IMR-90 (cell line): Measurements from ENCODE around the gene MSH3. TPM values are rescaled to one million over a fixed set of nuclear protein-coding genes. Genes with fewer than 3 reads are reported as not detected.
A peak's percentile ranks its signal among the peaks of the same experiment; 100 is the strongest.

Experiments
- ATAC-seq: fragments of 200-7000 bp; cut with Tn5 transposase; 2 replicates; pipeline ENCODE4 v1.9.1; 2020; ENCODE audit warnings: low read depth, mild to moderate bottlenecking, moderate library complexity
- BruUV-seq: library from RNA; stranded (reverse); fragments of 400-500 nt; replicated peaks from 2 replicates; lab custom pipeline; 2021; lab: Mats Ljungman, UMichigan
- CTCF ChIA-PET: fragments of 300-600 bp; formaldehyde crosslinking; extraction: SDS; loops from one replicate; lab custom pipeline; 2021; ENCODE audit warnings: antibody characterized with exemption; lab: Yijun Ruan, JAX
- POLR2A ChIA-PET: fragments of 300-600 bp; sonication (Branson Sonifier 250); formaldehyde crosslinking; loops from one replicate; lab custom pipeline; 2022; ENCODE audit warnings: antibody characterized with exemption; ENCODE audit not compliant: unreplicated experiment; lab: Charles Lee
- DNase-seq: peaks from one replicate; pipeline ENCODE4 v3.0.0; 2013
- H2AFZ ChIP-seq: replicated peaks from 2 replicates; pipeline ENCODE3; 2013; ENCODE audit warnings: low read length, mild to moderate bottlenecking; ENCODE audit not compliant: poor library complexity
- H2AK5ac ChIP-seq: 2 replicates; pipeline ENCODE4 v1.6.1; 2013; ENCODE audit warnings: low read depth, low read length, inconsistent platforms
- H2AK9ac ChIP-seq: replicated peaks from 2 replicates; pipeline ENCODE3; 2013; ENCODE audit warnings: mild to moderate bottlenecking, low read depth, low read length, moderate library complexity; ENCODE audit not compliant: poor library complexity
- H2BK120ac ChIP-seq: 2 replicates; pipeline ENCODE4 v1.6.1; 2013; ENCODE audit warnings: low read depth, low read length, inconsistent platforms
- H2BK15ac ChIP-seq: 3 replicates; pipeline ENCODE4 v1.6.1; 2013; ENCODE audit warnings: low read depth, low read length, inconsistent platforms
- H2BK20ac ChIP-seq: 2 replicates; pipeline ENCODE4 v1.6.1; 2013; ENCODE audit warnings: low read depth, mild to moderate bottlenecking, inconsistent platforms, low read length, moderate library complexity
- H2BK5ac ChIP-seq: 2 replicates; pipeline ENCODE4 v1.6.1; 2013; ENCODE audit warnings: mild to moderate bottlenecking, low read depth, low read length, inconsistent platforms; ENCODE audit not compliant: poor library complexity, severe bottlenecking
- H3K14ac ChIP-seq: replicated peaks from 2 replicates; pipeline ENCODE4 v1.6.1; 2013; ENCODE audit warnings: low read depth, low read length, inconsistent platforms
- H3K18ac ChIP-seq: 2 replicates; pipeline ENCODE4 v1.6.1; 2013; ENCODE audit warnings: low read depth, low read length, control low read depth
- H3K23ac ChIP-seq: 2 replicates; pipeline ENCODE4 v1.6.1; 2013; ENCODE audit warnings: low read depth, low read length, inconsistent platforms
- H3K27ac ChIP-seq: 2 replicates; pipeline ENCODE4 v1.5.1; 2013; ENCODE audit warnings: mild to moderate bottlenecking, control low read depth, low read length; ENCODE audit not compliant: insufficient read depth
- H3K27me3 ChIP-seq: 2 replicates; pipeline ENCODE4 v1.6.1; 2013; ENCODE audit warnings: low read length; ENCODE audit not compliant: control insufficient read depth, insufficient read depth
- H3K36me3 ChIP-seq: 2 replicates; pipeline ENCODE4 v1.6.1; 2013; ENCODE audit warnings: low read length, mixed read lengths; ENCODE audit not compliant: control insufficient read depth, insufficient read depth
- H3K4ac ChIP-seq: 2 replicates; pipeline ENCODE4 v1.6.1; 2013; ENCODE audit warnings: low read depth, low read length, inconsistent platforms
- H3K4me1 ChIP-seq: 2 replicates; pipeline ENCODE4 v1.6.1; 2013; ENCODE audit warnings: low read length, mixed read lengths; ENCODE audit not compliant: control insufficient read depth, insufficient read depth
- H3K4me2 ChIP-seq: 2 replicates; pipeline ENCODE4 v1.6.1; 2013; ENCODE audit warnings: low read depth, mild to moderate bottlenecking, control low read depth, low read length, moderate library complexity
- H3K4me3 ChIP-seq: 2 replicates; pipeline ENCODE4 v1.5.1; 2013; ENCODE audit warnings: low read depth, mild to moderate bottlenecking, control low read depth, low read length, moderate library complexity; ENCODE audit not compliant: insufficient read depth
- H3K56ac ChIP-seq: 2 replicates; pipeline ENCODE4 v1.6.1; 2013; ENCODE audit warnings: low read length, inconsistent platforms; ENCODE audit not compliant: insufficient read depth; ENCODE audit errors: extremely low read depth
- H3K79me1 ChIP-seq, 2 experiments: 2 replicates each; pipeline ENCODE4 v1.6.1; 2013; ENCODE audit warnings: low read length in 2 of 2, inconsistent platforms in 1 of 2, low read depth in 1 of 2
- H3K9ac ChIP-seq: 2 replicates; pipeline ENCODE4 v1.6.1; 2013; ENCODE audit warnings: low read depth, low read length, control low read depth
- H3K9me1 ChIP-seq: 2 replicates; pipeline ENCODE4 v1.6.1; 2013; ENCODE audit warnings: low read length, inconsistent platforms; ENCODE audit not compliant: insufficient read depth
- H3K9me3 ChIP-seq: 2 replicates; pipeline ENCODE4 v1.6.1; 2013; ENCODE audit warnings: low read length; ENCODE audit not compliant: control insufficient read depth, insufficient read depth
- H4K20me1 ChIP-seq: 2 replicates; pipeline ENCODE4 v1.6.1; 2013; ENCODE audit warnings: low read length, inconsistent platforms; ENCODE audit not compliant: insufficient read depth
- H4K5ac ChIP-seq: 2 replicates; pipeline ENCODE4 v1.6.1; 2013; ENCODE audit warnings: mild to moderate bottlenecking, low read depth, low read length, control low read depth
- H4K8ac ChIP-seq, 2 experiments: 2 replicates each; pipeline ENCODE4 v1.6.1; 2013; ENCODE audit warnings: low read depth in 2 of 2, low read length in 2 of 2, control low read depth in 1 of 2, inconsistent platforms in 1 of 2
- H4K91ac ChIP-seq: 2 replicates; pipeline ENCODE4 v1.6.1; 2013; ENCODE audit warnings: low read depth, low read length, inconsistent platforms; ENCODE audit not compliant: insufficient read depth
- BHLHE40 ChIP-seq: fragments of 150-350 bp; IDR thresholded peaks from 2 replicates; pipeline ENCODE4 v1.6.1; 2016; ENCODE audit warnings: mild to moderate bottlenecking, low read depth, low read length
- CEBPB ChIP-seq: IDR thresholded peaks from 2 replicates; pipeline ENCODE4 v1.6.1; 2012; ENCODE audit warnings: low read depth, low read length, improper control_type of control experiment
- CHD1 ChIP-seq: IDR thresholded peaks from 2 replicates; pipeline ENCODE4 v1.6.1; 2012; ENCODE audit warnings: low read depth, low read length, improper control_type of control experiment
- FOS ChIP-seq: fragments of 150-350 bp; IDR thresholded peaks from 2 replicates; pipeline ENCODE4 v1.6.1; 2016; ENCODE audit warnings: low read depth, low read length
- MAFK ChIP-seq: IDR thresholded peaks from 2 replicates; pipeline ENCODE4 v1.6.1; 2012; ENCODE audit warnings: low read depth, low read length, improper control_type of control experiment
- MAZ ChIP-seq: IDR thresholded peaks from 2 replicates; pipeline ENCODE4 v1.6.1; 2012; ENCODE audit warnings: low read depth, mild to moderate bottlenecking, low read length, improper control_type of control experiment, moderate library complexity, borderline replicate concordance
- MXI1 ChIP-seq: IDR thresholded peaks from 2 replicates; pipeline ENCODE4 v1.6.1; 2012; ENCODE audit warnings: low read depth, mild to moderate bottlenecking, low read length, moderate library complexity, borderline replicate concordance
- NFE2L2 ChIP-seq: fragments of 150-350 bp; IDR thresholded peaks from 2 replicates; pipeline ENCODE4 v1.6.1; 2016; ENCODE audit warnings: low read depth, mild to moderate bottlenecking, low read length
- POLR2A ChIP-seq: IDR thresholded peaks from 2 replicates; pipeline ENCODE4 v1.6.1; 2012; ENCODE audit warnings: mild to moderate bottlenecking, low read depth, low read length
- RAD21 ChIP-seq: IDR thresholded peaks from 2 replicates; pipeline ENCODE4 v1.6.1; 2012; ENCODE audit warnings: low read length, improper control_type of control experiment
- RCOR1 ChIP-seq: IDR thresholded peaks from 2 replicates; pipeline ENCODE4 v1.6.1; 2012; ENCODE audit warnings: mild to moderate bottlenecking, low read length, improper control_type of control experiment; ENCODE audit not compliant: insufficient replicate concordance
- RFX5 ChIP-seq: IDR thresholded peaks from 2 replicates; pipeline ENCODE4 v1.8.0; 2012; ENCODE audit warnings: low read depth, mild to moderate bottlenecking, low read length, moderate library complexity
- SMC3 ChIP-seq: fragments of 150-350 bp; IDR thresholded peaks from 2 replicates; pipeline ENCODE4 v1.6.1; 2016; ENCODE audit warnings: low read depth, mild to moderate bottlenecking, antibody characterized with exemption, low read length, moderate library complexity
- WGBS, 2 experiments: methylation state at CpG; one replicate each; pipeline versions ENCODE4 v1.1.5 to v1.1.7; 2013; ENCODE audit warnings: missing lambda C conversion rate in 2 of 2; ENCODE audit not compliant: insufficient read length in 1 of 2; ENCODE audit errors: extremely low coverage in 2 of 2; 5-methylcytosine and 5-hydroxymethylcytosine counted together
- dilution Hi-C: fragments of 300-500 bp; cut with HindIII; formaldehyde crosslinking; loops from one replicate; pipeline ENCODE4 v1.14.3; 2018; ENCODE audit warnings: low sequenced_read_pairs; ENCODE audit not compliant: unreplicated experiment
- in situ Hi-C: fragments of 300-500 bp; cut with MboI; formaldehyde crosslinking; loops from 3 replicates; pipeline ENCODE4 v1.14.3; 2019; ENCODE audit warnings: low sequenced_read_pairs, inconsistent platforms, mixed read lengths
- intact Hi-C: fragments of 100-400 bp; cut with micrococcal nuclease; formaldehyde crosslinking; loops from 2 replicates; pipeline ENCODE4 v1.10.0; 2022
- polyA plus RNA-seq, 3 experiments: library from polyadenylated mRNA; depleted of rRNA; stranded (reverse); fragments of >200 nt; gene quantifications; 2 replicates each; pipeline ENCODE4 v1.2.3, GENCODE V29; 2012; ENCODE audit warnings: low replicate concordance in 1 of 3
- total RNA-seq: library from RNA; depleted of rRNA; stranded (reverse); fragments of >200 nt; gene quantifications from 2 replicates; pipeline ENCODE4 v1.2.3, GENCODE V29; 2012
- TF ChIP-seq, protein P1 (sequence below): fragments of 150-350 bp; IDR thresholded peaks from 2 replicates; pipeline ENCODE4 v1.6.1; 2016; ENCODE audit warnings: low read depth, mild to moderate bottlenecking, low read length, moderate library complexity, borderline replicate concordance
- TF ChIP-seq, protein P2 (sequence below): fragments of 150-350 bp; IDR thresholded peaks from 2 replicates; pipeline ENCODE4 v1.6.1; 2017; ENCODE audit warnings: mild to moderate bottlenecking, antibody characterized with exemption, low read length, low read depth
- TF ChIP-seq, protein P3 (sequence below): conservative IDR thresholded peaks from 2 replicates; pipeline ENCODE4 v1.5.1; 2012; ENCODE audit warnings: mild to moderate bottlenecking, low read depth, low read length, improper control_type of control experiment

Gene MSH3
- total and polyA plus RNA-seq, 2 of the 4 experiments (the other 2 are of a cell fraction) = 4.6 to 13.3 TPM

DNA sequence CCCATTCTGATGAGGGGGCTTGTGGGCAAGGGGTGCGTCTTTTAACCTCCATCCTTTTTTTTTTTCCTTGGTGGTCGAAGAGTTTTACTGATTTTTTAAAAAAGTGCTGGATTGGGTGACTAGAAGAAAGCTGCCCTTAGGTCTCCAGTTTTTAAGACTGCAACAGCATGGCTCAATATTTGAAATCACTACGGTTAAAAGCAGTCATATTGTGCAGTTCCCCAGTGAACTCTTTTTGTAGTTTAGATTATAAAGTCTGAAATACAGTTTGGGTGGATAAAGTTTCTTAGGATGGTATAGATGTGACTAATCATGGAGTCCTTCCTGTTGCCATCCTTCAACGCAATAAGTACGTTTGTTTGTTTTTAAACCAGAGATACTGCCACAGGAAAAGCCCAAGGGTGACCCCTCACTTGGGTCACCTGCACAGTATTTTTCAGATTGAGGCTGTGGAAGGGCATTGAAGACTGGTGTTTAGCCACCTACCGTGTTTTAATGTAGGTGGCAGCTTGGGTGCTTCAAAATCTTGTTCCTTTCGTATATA lies 851 bp downstream of the MSH3 start:
- Histone ChIP-seq H3K4me3 (peak overlapping the region; percentile 100), H2BK5ac (peak overlapping the region; percentile 59), H2AFZ (peak overlapping the region; percentile 40), H3K14ac (peak overlapping the region; percentile 88), H3K23ac (no peak overlapping the region), H3K9me1 (no peaks in the 10 kb centered on the region), H3K4me2 (peak overlapping the region; percentile 94), H4K5ac (peak overlapping the region; percentile 74; the same call in 1 of the 2 replicates), H2BK120ac (no peak overlapping the region), H3K36me3 (peaks cover 4% of the 10 kb centered on the region), H3K18ac (peak overlapping the region; percentile 45; the same call in 1 of the 2 replicates), H2AK5ac (no peak overlapping the region), H3K79me1 (peaks cover 5 to 34% of the 10 kb centered on the region in 2 experiments), H3K4ac (0 out of 2 replicates have a peak overlapping the region, but pooled peaks have one; percentile 50), H2BK20ac (no peak overlapping the region), H3K56ac (peak overlapping the region; percentile 70; the same call in 1 of the 2 replicates), H3K4me1 (peaks cover 6% of the 10 kb centered on the region), H3K9ac (peak overlapping the region; percentile 78), H4K20me1 (peaks cover 12% of the 10 kb centered on the region), H2BK15ac (no peak overlapping the region), H3K27me3 (no peaks in the 10 kb centered on the region), H4K8ac (peak overlapping the region; percentile 68 to 95), H3K9me3 (no peaks in the 10 kb centered on the region), H2AK9ac (no peak overlapping the region), H4K91ac (no peak overlapping the region), H3K27ac (peak overlapping the region; percentile 70)
- ATAC-seq (no peak), DNase-seq (peak; percentile 32)
- in situ Hi-C loops = no loop called here
- dilution Hi-C loops = no loop called here
- TF ChIP-seq MAZ (no peak), MAFK (no peak), SMC3 (no peak), RCOR1 (no peak), CEBPB (no peak), MXI1 (no peak), POLR2A (no peak), NFE2L2 (no peak), RFX5 (no peak), FOS (no peak), RAD21 (no peak), BHLHE40 (no peak), CHD1 (no peak)
- TF ChIP-seq, protein P1, sequence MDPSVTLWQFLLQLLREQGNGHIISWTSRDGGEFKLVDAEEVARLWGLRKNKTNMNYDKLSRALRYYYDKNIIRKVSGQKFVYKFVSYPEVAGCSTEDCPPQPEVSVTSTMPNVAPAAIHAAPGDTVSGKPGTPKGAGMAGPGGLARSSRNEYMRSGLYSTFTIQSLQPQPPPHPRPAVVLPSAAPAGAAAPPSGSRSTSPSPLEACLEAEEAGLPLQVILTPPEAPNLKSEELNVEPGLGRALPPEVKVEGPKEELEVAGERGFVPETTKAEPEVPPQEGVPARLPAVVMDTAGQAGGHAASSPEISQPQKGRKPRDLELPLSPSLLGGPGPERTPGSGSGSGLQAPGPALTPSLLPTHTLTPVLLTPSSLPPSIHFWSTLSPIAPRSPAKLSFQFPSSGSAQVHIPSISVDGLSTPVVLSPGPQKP = no peak
- TF ChIP-seq, protein P2, sequence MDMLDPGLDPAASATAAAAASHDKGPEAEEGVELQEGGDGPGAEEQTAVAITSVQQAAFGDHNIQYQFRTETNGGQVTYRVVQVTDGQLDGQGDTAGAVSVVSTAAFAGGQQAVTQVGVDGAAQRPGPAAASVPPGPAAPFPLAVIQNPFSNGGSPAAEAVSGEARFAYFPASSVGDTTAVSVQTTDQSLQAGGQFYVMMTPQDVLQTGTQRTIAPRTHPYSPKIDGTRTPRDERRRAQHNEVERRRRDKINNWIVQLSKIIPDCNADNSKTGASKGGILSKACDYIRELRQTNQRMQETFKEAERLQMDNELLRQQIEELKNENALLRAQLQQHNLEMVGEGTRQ = no peak
- TF ChIP-seq, protein P3, sequence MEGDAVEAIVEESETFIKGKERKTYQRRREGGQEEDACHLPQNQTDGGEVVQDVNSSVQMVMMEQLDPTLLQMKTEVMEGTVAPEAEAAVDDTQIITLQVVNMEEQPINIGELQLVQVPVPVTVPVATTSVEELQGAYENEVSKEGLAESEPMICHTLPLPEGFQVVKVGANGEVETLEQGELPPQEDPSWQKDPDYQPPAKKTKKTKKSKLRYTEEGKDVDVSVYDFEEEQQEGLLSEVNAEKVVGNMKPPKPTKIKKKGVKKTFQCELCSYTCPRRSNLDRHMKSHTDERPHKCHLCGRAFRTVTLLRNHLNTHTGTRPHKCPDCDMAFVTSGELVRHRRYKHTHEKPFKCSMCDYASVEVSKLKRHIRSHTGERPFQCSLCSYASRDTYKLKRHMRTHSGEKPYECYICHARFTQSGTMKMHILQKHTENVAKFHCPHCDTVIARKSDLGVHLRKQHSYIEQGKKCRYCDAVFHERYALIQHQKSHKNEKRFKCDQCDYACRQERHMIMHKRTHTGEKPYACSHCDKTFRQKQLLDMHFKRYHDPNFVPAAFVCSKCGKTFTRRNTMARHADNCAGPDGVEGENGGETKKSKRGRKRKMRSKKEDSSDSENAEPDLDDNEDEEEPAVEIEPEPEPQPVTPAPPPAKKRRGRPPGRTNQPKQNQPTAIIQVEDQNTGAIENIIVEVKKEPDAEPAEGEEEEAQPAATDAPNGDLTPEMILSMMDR = no peak
- WGBS, 2 experiments = 0% methylated on average over 2 of the region's 7 CpGs; no CpG with 5 or more reads in 1 of the 2 experiments
- intact Hi-C loops = loop anchor here (5.0 kb wide), 1 partner anchor 168 kb away; the partner anchor contains the start of gene FAM151B
- POLR2A ChIA-PET = no interaction called here
- CTCF ChIA-PET = no interaction called here
- BruUV-seq = no TSS peak
